Aorta (tissue), 5 donors: ENCODE results near the gene CTIF. TPM values are rescaled to one million over a fixed set of nuclear protein-coding genes. Genes with fewer than 3 reads are reported as not detected.

Experiments used
- ATAC-seq: fragments of 200-7000 bp; cut with Tn5 transposase; one replicate; pipeline ENCODE4 v1.9.1; 2022; ENCODE audit warnings: moderate library complexity; ENCODE audit not compliant: low FRiP score
- DNase-seq, 2 donors: peaks; one replicate each; pipeline ENCODE4 v3.0.0-alpha.2; 2020
- H3K27ac ChIP-seq, 2 donors: one replicate each; pipeline ENCODE4 v1.5.1; 2013; ENCODE audit warnings: low read length in 2 of 2, mild to moderate bottlenecking in 2 of 2, moderate library complexity in 2 of 2, control low read depth in 1 of 2, inconsistent platforms in 1 of 2, low read depth in 1 of 2
- H3K27me3 ChIP-seq, 2 donors: one replicate each; pipeline ENCODE4 v1.6.1; 2013; ENCODE audit warnings: control low read depth in 1 of 2, low read length in 1 of 2, mild to moderate bottlenecking in 1 of 2, moderate library complexity in 1 of 2; ENCODE audit not compliant: insufficient read depth in 2 of 2, control insufficient read depth in 1 of 2
- H3K36me3 ChIP-seq, 2 donors: one replicate each; pipeline ENCODE4 v1.6.1; 2013; ENCODE audit warnings: control low read depth in 1 of 2, low read length in 1 of 2, mild to moderate bottlenecking in 1 of 2; ENCODE audit not compliant: insufficient read depth in 2 of 2, control insufficient read depth in 1 of 2
- H3K4me1 ChIP-seq, 2 donors: one replicate each; pipeline ENCODE4 v1.6.1; 2013; ENCODE audit warnings: low read length in 2 of 2, control low read depth in 1 of 2, mild to moderate bottlenecking in 1 of 2, moderate library complexity in 1 of 2; ENCODE audit not compliant: insufficient read depth in 2 of 2, control insufficient read depth in 1 of 2
- H3K4me3 ChIP-seq, 2 donors: one replicate each; pipeline ENCODE4 v1.5.1; 2013; ENCODE audit warnings: low read length in 2 of 2, control low read depth in 1 of 2, mild to moderate bottlenecking in 1 of 2
- H3K9me3 ChIP-seq: one replicate; pipeline ENCODE4 v1.6.1; 2013; ENCODE audit warnings: mild to moderate bottlenecking, low read length; ENCODE audit not compliant: control insufficient read depth
- WGBS, 2 donors: extraction: QIAGEN DNeasy Blood & Tissue Kit; methylation state at CpG; one replicate each; pipeline ENCODE4 v1.1.7; 2013; 5-methylcytosine and 5-hydroxymethylcytosine counted together
- intact Hi-C, 2 donors: fragments of 100-400 bp; cut with DNase I; formaldehyde crosslinking; loops; one replicate each; pipeline versions ENCODE4 v1.14.2 to v1.15.0; 2022
- polyA plus RNA-seq, 2 donors: library from polyadenylated mRNA; stranded (reverse); fragments of 200-250 nt; gene quantifications; one replicate each; pipeline ENCODE4 v1.2.3, GENCODE V29; 2013
- total RNA-seq, 2 donors: library from RNA; stranded (reverse); fragmentation: NEBNext Ultra II Directional; extraction: Animal tissue kit (Norgen Biotek cat#: 25700); gene quantifications; one replicate each; pipeline ENCODE4 v1.2.1, GENCODE V29; 2021
- donor health status: healthy with polysubstance abuse.
- donor health status: Bipolar disorder and iron deficiency.
- donor health status: DM: no; HTN: no; CAD: no.
- donor health status: DM: no; HTN: no; CAD: no.
- donor health status: DM: yes; HTN: yes; CAD: no.

Gene CTIF
- total and polyA plus RNA-seq, 4 donors = 14.4 to 113 (median 93.4) TPM

DNA sequence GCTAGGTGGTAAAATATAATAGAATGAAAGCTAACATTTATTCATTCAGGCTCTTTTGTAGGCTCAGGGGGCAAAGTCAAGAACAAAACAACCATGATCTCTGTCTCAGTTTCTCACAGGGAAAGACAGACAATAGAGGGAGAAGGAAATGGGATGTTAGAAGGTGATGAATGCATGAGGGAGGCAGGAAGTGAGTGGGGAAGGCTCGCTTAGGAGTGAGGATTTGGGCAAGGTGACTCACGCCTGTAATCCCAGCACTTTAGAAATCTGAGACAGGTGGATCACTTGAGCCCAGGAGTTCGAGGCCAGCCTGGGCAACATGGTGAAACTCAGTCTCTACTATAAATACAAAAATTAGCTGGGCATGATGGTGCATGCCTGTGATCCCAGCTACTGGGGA, 88.4 kb downstream of the CTIF start:
- no peak overlapping the region for H3K4me3 ChIP-seq
- no peaks in the 10 kb centered on the region for H3K9me3 ChIP-seq
- H3K27me3 ChIP-seq = no peaks in the 10 kb centered on the region
- no peak overlapping the region for H3K27ac ChIP-seq
- DNase-seq = no peak
- 97 to 98% methylated on average over 3 of the region's 3 CpGs for WGBS, 2 donors
- intact Hi-C loops = no loop called here
- H3K36me3 ChIP-seq = peaks cover 0 to 4% of the 10 kb centered on the region in 2 donors
- H3K4me1 ChIP-seq = peaks cover 2 to 9% of the 10 kb centered on the region in 2 donors
- ATAC-seq = no peak

DNA sequence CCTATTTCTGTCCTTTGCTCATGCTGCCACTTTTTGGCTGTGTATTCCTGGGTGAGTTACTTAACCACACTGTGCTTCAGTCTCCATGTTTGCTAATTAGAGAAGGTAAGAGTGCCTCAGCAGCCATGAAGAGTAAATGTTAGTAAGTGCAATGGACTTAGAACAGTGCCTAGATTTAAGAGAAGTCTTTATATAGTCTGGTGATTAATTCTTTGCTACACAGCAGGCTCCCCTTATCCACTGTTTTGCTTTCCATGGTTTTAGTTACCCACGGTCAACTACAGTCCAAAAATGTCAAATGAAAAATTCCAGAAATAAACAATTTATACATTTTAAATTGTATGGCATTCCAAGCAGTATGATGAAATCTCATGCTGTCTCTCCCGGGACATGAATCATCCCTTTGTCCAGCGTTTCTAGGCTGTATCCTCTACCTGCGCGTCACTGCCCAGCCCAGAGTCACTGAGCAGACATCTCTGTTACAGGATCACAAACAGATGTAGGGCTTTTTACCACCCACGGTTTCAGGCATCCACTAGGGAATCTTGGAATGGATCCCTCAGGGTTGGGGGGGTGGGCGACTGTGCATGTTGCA, 91.0 kb downstream of the CTIF start:
- 76 to 79% methylated on average over 7 of the region's 7 CpGs for WGBS, 2 donors
- no peaks in the 10 kb centered on the region for H3K4me1 ChIP-seq
- peaks cover 0 to 4% of the 10 kb centered on the region in 2 donors for H3K36me3 ChIP-seq
- intact Hi-C loops = no loop called here
- H3K9me3 ChIP-seq = no peaks in the 10 kb centered on the region
- DNase-seq = no peak
- no peak for ATAC-seq
- H3K4me3 ChIP-seq = no peak overlapping the region
- no peak overlapping the region for H3K27ac ChIP-seq
- no peaks in the 10 kb centered on the region for H3K27me3 ChIP-seq

DNA sequence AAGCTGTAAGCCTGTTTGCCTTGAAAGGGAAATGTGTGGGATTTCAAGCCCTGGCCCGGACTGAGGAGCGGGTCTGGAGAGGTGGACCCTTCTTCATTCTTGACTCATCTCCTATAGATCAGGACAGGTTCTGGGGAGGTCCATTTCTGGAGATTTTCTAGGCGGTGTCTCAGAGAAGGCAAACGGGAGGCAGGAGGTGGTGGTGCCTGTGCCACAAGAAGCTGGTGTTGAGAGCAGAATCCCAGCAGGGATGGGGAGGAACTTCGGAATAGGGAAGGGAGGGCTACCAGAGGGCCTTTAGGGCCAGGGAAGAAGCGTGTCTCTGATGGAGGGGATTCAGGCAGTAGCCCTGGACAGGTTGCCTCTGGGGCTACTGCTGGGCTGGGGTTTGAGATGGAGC, 93.0 kb downstream of the CTIF start:
- intact Hi-C loops = no loop called here
- Histone ChIP-seq H3K36me3 (peaks cover 0 to 4% of the 10 kb centered on the region in 2 donors), H3K4me1 (no peaks in the 10 kb centered on the region), H3K27ac (no peak overlapping the region), H3K27me3 (no peaks in the 10 kb centered on the region), H3K4me3 (no peak overlapping the region), H3K9me3 (no peaks in the 10 kb centered on the region)
- ATAC-seq (no peak), DNase-seq (no peak)
- 93 to 97% methylated on average over 6 of the region's 6 CpGs for WGBS, 2 donors

DNA sequence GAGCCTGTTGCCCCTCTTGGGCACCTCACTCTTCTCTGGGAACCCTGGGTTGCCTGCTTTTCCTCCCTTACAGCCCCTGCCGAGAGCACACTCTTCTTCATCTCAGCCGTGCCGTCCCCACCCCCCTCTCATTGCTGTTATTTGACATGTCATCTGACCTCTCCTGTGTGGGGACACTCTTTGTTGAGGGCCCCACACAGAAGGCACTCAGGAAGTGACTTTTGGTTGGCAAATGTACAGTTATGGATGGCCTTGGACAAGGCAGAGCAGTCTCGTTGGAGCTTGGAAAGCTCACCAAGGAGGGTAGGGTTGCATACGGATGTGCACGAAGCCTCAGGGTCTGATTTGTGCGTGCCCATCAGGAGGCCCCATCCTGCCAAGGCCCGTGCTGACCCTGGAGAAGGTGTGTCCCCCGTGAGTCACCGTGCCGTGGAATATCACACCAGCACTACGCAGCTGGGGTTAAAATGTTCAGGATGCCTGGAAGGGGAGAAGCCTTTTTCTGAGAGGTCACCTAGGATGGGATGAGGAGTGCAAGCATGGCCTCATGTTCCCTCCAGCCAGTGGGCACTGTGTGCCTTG, 93.9 kb downstream of the CTIF start:
- intact Hi-C loops = no loop called here
- no peaks in the 10 kb centered on the region for H3K27me3 ChIP-seq
- DNase-seq (no peak), ATAC-seq (no peak)
- H3K4me1 ChIP-seq = no peaks in the 10 kb centered on the region
- H3K36me3 ChIP-seq = peaks cover 0 to 4% of the 10 kb centered on the region in 2 donors
- H3K9me3 ChIP-seq = no peaks in the 10 kb centered on the region
- H3K27ac ChIP-seq = no peak overlapping the region
- 83 to 91% methylated on average over 9 to 10 of the region's 12 CpGs for whole genome bisulfite sequencing, 2 donors
- H3K4me3 ChIP-seq = no peak overlapping the region

DNA sequence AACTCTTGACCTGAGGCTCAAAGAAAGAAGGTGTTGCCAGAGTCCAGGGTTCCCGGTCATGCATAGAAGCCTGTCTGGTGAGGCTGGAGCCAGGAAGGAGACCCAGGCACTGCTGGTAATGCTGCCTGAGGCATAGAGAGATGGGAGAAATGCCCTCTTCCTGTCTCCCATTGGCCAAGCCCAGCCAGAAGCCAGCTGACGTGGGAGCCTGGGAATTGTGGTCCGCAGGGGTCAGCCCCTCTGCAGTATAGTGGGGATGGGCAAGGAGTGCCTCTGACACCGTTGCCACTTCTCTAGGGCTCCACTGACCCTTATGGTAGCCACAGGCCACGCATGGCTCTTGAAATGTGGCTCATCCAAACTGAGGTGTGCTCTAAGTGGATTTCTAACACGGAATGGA, 95.7 kb downstream of the CTIF start:
- DNase-seq (no peak), ATAC-seq (no peak)
- no peaks in the 10 kb centered on the region for H3K27me3 ChIP-seq
- WGBS, 2 donors = 90 to 92% methylated on average over 6 of the region's 6 CpGs
- H3K27ac ChIP-seq = no peak overlapping the region
- H3K4me3 ChIP-seq = no peak overlapping the region
- H3K9me3 ChIP-seq = no peaks in the 10 kb centered on the region
- intact Hi-C loops = no loop called here
- H3K4me1 ChIP-seq = no peaks in the 10 kb centered on the region
- H3K36me3 ChIP-seq = no peaks in the 10 kb centered on the region

DNA sequence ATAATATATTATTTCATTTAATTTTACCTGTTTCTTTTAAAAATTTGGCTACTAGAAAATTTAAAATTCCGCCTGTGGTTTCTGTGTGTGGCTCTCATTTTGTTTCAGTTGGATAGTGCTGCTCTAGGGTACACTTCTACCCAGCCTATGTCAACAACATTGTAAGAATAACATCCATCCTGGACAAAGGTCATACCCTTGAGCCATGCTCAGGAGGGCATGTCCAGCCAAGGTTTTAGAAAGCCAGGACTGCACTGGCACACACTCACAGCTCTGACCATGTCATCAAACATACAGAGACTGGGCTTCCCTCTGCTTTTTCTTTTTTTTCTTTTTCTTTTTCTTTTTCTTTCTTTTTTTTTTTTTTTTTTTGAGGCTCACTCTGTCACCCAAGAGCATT, 96.1 kb downstream of the CTIF start:
- ATAC-seq (no peak), DNase-seq (no peak)
- WGBS, 2 donors = 56 to 63% methylated on average over 1 of the region's 1 CpG
- Histone ChIP-seq H3K36me3 (no peaks in the 10 kb centered on the region), H3K4me3 (no peak overlapping the region), H3K9me3 (no peaks in the 10 kb centered on the region), H3K4me1 (no peaks in the 10 kb centered on the region), H3K27me3 (no peaks in the 10 kb centered on the region), H3K27ac (no peak overlapping the region)
- intact Hi-C loops = no loop called here

DNA sequence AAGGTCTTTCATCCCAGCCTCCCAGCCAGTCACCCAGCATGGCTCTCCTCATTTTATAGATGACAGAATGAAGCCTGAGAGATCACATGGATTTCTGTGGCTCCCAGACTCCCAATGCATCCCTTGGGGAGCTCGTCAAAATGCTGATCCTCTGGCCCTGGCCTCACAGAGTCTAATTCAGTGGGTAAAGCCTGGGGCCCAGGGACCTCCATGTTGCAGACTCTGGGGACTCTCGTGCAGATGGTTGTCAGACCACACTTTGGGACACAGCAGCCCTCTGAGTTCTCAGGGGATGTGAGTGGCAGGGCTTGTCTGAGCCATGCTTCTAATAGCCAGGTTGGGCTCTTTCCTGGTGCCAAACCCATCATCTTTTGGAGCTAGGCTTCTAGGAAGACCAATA, 97.0 kb downstream of the CTIF start:
- intact Hi-C loops = no loop called here
- 95 to 98% methylated on average over 2 of the region's 2 CpGs for WGBS, 2 donors
- Histone ChIP-seq H3K27me3 (no peaks in the 10 kb centered on the region), H3K4me1 (no peaks in the 10 kb centered on the region), H3K27ac (no peak overlapping the region), H3K4me3 (no peak overlapping the region), H3K9me3 (no peaks in the 10 kb centered on the region), H3K36me3 (no peaks in the 10 kb centered on the region)
- DNase-seq = no peak
- ATAC-seq = no peak

DNA sequence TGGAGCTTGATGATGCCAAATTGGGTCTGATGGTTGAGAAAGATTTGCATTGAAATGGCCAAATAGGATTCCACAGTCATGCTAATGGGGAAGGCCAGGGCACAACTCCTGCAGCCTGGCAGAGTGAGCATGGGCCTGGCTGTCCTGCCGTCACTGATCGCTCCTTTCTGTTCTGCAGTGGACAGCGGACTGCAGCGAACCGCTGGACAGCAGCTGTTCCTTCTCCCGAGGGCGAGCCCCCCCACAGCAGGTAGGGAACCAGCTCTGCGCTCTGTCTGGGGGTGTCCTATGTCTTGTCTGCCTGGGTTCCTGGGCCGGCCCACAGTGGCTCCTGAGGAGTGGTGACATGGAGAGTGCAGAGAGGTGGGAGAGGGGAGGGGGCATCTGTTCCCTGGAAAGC, 97.6 kb downstream of the CTIF start:
- Histone ChIP-seq H3K36me3 (no peaks in the 10 kb centered on the region), H3K27ac (no peak overlapping the region), H3K27me3 (no peaks in the 10 kb centered on the region), H3K9me3 (no peaks in the 10 kb centered on the region), H3K4me3 (no peak overlapping the region), H3K4me1 (no peaks in the 10 kb centered on the region)
- DNase-seq (no peak), ATAC-seq (no peak)
- intact Hi-C loops = no loop called here
- WGBS, 2 donors = 94 to 95% methylated on average over 9 of the region's 9 CpGs
